K562 (cell line): Measurements from ENCODE around the gene PFAS. TPM values are rescaled to one million over a fixed set of nuclear protein-coding genes. Genes with fewer than 3 reads are reported as not detected.

Experiments
- CBX1 ChIP-seq: sonication (generic); IDR thresholded peaks from 2 replicates; pipeline ENCODE4 v1.6.1; 2016; ENCODE audit warnings: antibody characterized with exemption, low read depth, mild to moderate bottlenecking
- DLX4 ChIP-seq: fragments of 250-450 bp; sonication (Bioruptor Pico); IDR thresholded peaks from 2 replicates; pipeline ENCODE4 v1.6.1; 2021; ENCODE audit warnings: mild to moderate bottlenecking
- ETV1 ChIP-seq: fragments of 450-650 bp; conservative IDR thresholded peaks from 2 replicates; pipeline ENCODE4 v1.6.1; 2016; ENCODE audit warnings: missing genetic modification characterization, control low read depth, low read depth, missing compliant biosample characterization
- GTF2F1 ChIP-seq: IDR thresholded peaks from 2 replicates; pipeline ENCODE4 v1.6.1; 2011; ENCODE audit warnings: low read depth, low read length, improper control_type of control experiment
- HDAC6 ChIP-seq: IDR thresholded peaks from 2 replicates; pipeline ENCODE4 v1.6.1; 2012; ENCODE audit warnings: low read depth, mild to moderate bottlenecking, control low read depth, inconsistent platforms, low read length, moderate library complexity
- NCOR1 ChIP-seq: fragments of 450-650 bp; IDR thresholded peaks from 2 replicates; pipeline ENCODE4 v1.6.1; 2016; ENCODE audit warnings: mild to moderate bottlenecking, moderate library complexity
- SRSF9 ChIP-seq: fragments of 200-400 bp; formaldehyde crosslinking; IDR thresholded peaks from 2 replicates; pipeline ENCODE4 v1.6.1; 2017; ENCODE audit warnings: low read depth, low read length, borderline replicate concordance
- TARDBP ChIP-seq: fragments of 450-650 bp; IDR thresholded peaks from 2 replicates; pipeline ENCODE4 v1.6.1; 2016
- U2AF1 ChIP-seq: fragments of 200-400 bp; formaldehyde crosslinking; optimal IDR thresholded peaks from 2 replicates; pipeline ENCODE3; 2017; ENCODE audit warnings: mild to moderate bottlenecking, low read depth, low read length, moderate library complexity
- VEZF1 ChIP-seq: fragments of 200-800 bp; sonication (Bioruptor generic); IDR thresholded peaks from 2 replicates; pipeline ENCODE4 v1.6.1; 2017; ENCODE audit warnings: missing genetic modification characterization, missing compliant biosample characterization
- ZBTB1 ChIP-seq: sonication (generic); formaldehyde crosslinking; IDR thresholded peaks from 2 replicates; pipeline ENCODE4 v1.8.1; 2023; ENCODE audit warnings: missing genetic modification reagents, low read depth, mild to moderate bottlenecking, borderline replicate concordance
- ZNF253 ChIP-seq: fragments of 250-450 bp; sonication (Bioruptor Pico); conservative IDR thresholded peaks from 2 replicates; pipeline ENCODE4 v1.6.1; 2021; ENCODE audit warnings: mild to moderate bottlenecking
- ZNF384 ChIP-seq: IDR thresholded peaks from 2 replicates; pipeline ENCODE4 v1.6.1; 2012; ENCODE audit warnings: low read depth, low read length, improper control_type of control experiment
- ZNF592 ChIP-seq: fragments of 450-650 bp; IDR thresholded peaks from 2 replicates; pipeline ENCODE4 v1.6.1; 2017; ENCODE audit warnings: antibody characterized with exemption, mild to moderate bottlenecking
- polyA plus RNA-seq, 8 experiments: library from polyadenylated mRNA; depleted of rRNA in 4 of 8; stranded (reverse) in 5 of 8; unstranded in 3 of 8; fragments of >200 nt; fragmentation: Nextera tagmentation in 2 of 8; fragmentation: Illumina TruSeq in 1 of 8; extraction: Ambion mirVana in 2 of 8; extraction: Trizol in 1 of 8; gene quantifications; 2 replicates each; pipeline versions ENCODE4 v1.2.1 to v1.2.3, GENCODE V29; 2011 to 2014; ENCODE audit warnings: inconsistent platforms in 1 of 8, missing spikeins in 1 of 8
- total RNA-seq, 7 experiments: library from RNA; depleted of rRNA in 6 of 7; stranded (reverse); fragments of >200 nt in 6 of 7; fragmentation: Illumina TruSeq in 2 of 7; extraction: Trizol in 2 of 7; gene quantifications; 2 replicates each; pipeline versions ENCODE4 v1.2.1 to v1.2.3, GENCODE V29; 2011 to 2021; ENCODE audit warnings: low replicate concordance in 1 of 7
- TF ChIP-seq, protein P1 (sequence below), 2 experiments: fragments of 250-450 bp in 1 of 2; fragments of 450-650 bp in 1 of 2; sonication (Bioruptor Pico) in 1 of 2; IDR thresholded peaks; 2 replicates each; pipeline versions ENCODE4 v1.6.1 to v1.8.0; 2016 to 2021; ENCODE audit warnings: mild to moderate bottlenecking in 2 of 2, moderate library complexity in 2 of 2, missing compliant biosample characterization in 1 of 2, missing genetic modification characterization in 1 of 2
- TF ChIP-seq, protein P2 (sequence below): fragments of 450-650 bp; IDR thresholded peaks from 2 replicates; pipeline ENCODE4 v1.6.1; 2016; ENCODE audit warnings: low read depth, mild to moderate bottlenecking, moderate library complexity
- TF ChIP-seq, protein P3 (sequence below): fragments of 450-650 bp; IDR thresholded peaks from 2 replicates; pipeline ENCODE4 v1.6.1; 2017; ENCODE audit warnings: antibody characterized with exemption

PFAS gene
- total and polyA plus RNA-seq, 9 of the 15 experiments (the other 6 are each of a cell fraction or from before 2014, with no cell fraction given) = 11.6 to 131 (median 43.9) TPM

GRCh38 chr17:8220783-8221662 is 28.1 kb upstream of the PFAS start (continued):
- TF ChIP-seq ZNF592 (peak; percentile 27), NCOR1 (0 out of 2 replicates have a peak, but pooled peaks have one; percentile 6), CBX1 (no peak), TARDBP (peak; percentile 15; the same call in 1 of the 2 replicates), VEZF1 (CRISPR knock-in tag) (peak; percentile 86), U2AF1 (no peak), DLX4 (no peak), HDAC6 (no peak), SRSF9 (no peak), GTF2F1 (0 out of 2 replicates have a peak, but pooled peaks have one; percentile 42), ZNF384 (peak; percentile 84), ZNF253 (CRISPR knock-in tag) (no peak), ETV1 (0 out of 2 replicates have a peak, but pooled peaks have one; percentile 9), ZBTB1 (CRISPR knock-in tag) (no peak)
- TF ChIP-seq, protein P1, sequence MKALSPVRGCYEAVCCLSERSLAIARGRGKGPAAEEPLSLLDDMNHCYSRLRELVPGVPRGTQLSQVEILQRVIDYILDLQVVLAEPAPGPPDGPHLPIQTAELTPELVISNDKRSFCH (CRISPR knock-in tag; IDR thresholded peaks at IDR 0.05) = no peak
- TF ChIP-seq, protein P1 (tag; IDR thresholded peaks at IDR 0.05) = peak; percentile 72; the same call in 1 of the 2 replicates
- TF ChIP-seq, protein P2, sequence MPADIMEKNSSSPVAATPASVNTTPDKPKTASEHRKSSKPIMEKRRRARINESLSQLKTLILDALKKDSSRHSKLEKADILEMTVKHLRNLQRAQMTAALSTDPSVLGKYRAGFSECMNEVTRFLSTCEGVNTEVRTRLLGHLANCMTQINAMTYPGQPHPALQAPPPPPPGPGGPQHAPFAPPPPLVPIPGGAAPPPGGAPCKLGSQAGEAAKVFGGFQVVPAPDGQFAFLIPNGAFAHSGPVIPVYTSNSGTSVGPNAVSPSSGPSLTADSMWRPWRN = no peak
- TF ChIP-seq, protein P3, sequence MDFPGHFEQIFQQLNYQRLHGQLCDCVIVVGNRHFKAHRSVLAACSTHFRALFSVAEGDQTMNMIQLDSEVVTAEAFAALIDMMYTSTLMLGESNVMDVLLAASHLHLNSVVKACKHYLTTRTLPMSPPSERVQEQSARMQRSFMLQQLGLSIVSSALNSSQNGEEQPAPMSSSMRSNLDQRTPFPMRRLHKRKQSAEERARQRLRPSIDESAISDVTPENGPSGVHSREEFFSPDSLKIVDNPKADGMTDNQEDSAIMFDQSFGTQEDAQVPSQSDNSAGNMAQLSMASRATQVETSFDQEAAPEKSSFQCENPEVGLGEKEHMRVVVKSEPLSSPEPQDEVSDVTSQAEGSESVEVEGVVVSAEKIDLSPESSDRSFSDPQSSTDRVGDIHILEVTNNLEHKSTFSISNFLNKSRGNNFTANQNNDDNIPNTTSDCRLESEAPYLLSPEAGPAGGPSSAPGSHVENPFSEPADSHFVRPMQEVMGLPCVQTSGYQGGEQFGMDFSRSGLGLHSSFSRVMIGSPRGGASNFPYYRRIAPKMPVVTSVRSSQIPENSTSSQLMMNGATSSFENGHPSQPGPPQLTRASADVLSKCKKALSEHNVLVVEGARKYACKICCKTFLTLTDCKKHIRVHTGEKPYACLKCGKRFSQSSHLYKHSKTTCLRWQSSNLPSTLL = peak; percentile 73
